Esophagus squamous epithelium (tissue), 5 donors: ENCODE data around the gene STXBP4. TPM values are rescaled to one million over a fixed set of nuclear protein-coding genes. Genes with fewer than 3 reads are reported as not detected.

Experiments used
- DNase-seq: peaks from one replicate; lab custom pipeline; 2025; lab: John Stamatoyannopoulos, UW
- H3K27ac ChIP-seq, 4 donors: fragments of 200-600 bp; sonication (generic); one replicate each; pipeline ENCODE4 v1.5.1; 2016 to 2019; ENCODE audit warnings: mild to moderate bottlenecking in 1 of 4
- H3K27me3 ChIP-seq, 4 donors: fragments of 200-600 bp; sonication (generic); 1 replicate in 3 of 4; 2 replicates in 1 of 4; pipeline versions ENCODE4 v1.5.1 to v1.6.0; 2017 to 2021; ENCODE audit warnings: antibody characterized with exemption in 1 of 4
- H3K36me3 ChIP-seq, 3 donors: fragments of 200-600 bp; sonication (generic); one replicate each; pipeline ENCODE4 v1.5.1; 2016 to 2019
- H3K4me1 ChIP-seq, 3 donors: fragments of 200-600 bp; sonication (generic); one replicate each; pipeline ENCODE4 v1.5.1; 2017 to 2019
- H3K4me3 ChIP-seq, 4 donors: fragments of 200-600 bp; sonication (generic); 1 replicate in 3 of 4; 2 replicates in 1 of 4; pipeline ENCODE4 v1.5.1; 2016 to 2019; ENCODE audit warnings: mild to moderate bottlenecking in 2 of 4, moderate library complexity in 1 of 4
- H3K9me3 ChIP-seq, 3 donors: fragments of 200-600 bp; sonication (generic); one replicate each; pipeline ENCODE4 v1.5.1; 2016 to 2019
- POLR2A ChIP-seq, 4 donors: fragments of 450-650 bp; IDR thresholded peaks; one replicate each; pipeline ENCODE4 v1.6.1; 2017; ENCODE audit warnings: antibody characterized with exemption in 4 of 4, mild to moderate bottlenecking in 4 of 4, moderate library complexity in 3 of 4
- WGBS, 2 donors: methylation state at CpG; one replicate each; pipeline ENCODE4 v1.1.5; 2018; 5-methylcytosine and 5-hydroxymethylcytosine counted together
- intact Hi-C: fragments of 100-400 bp; cut with DNase I; formaldehyde crosslinking; loops from one replicate; pipeline ENCODE4 v1.15.0; 2022
- total RNA-seq, 4 donors: library from RNA; depleted of rRNA; stranded (reverse); fragments of >200 nt; gene quantifications; one replicate each; pipeline ENCODE4 v1.1.0, GENCODE V29; 2016
- TF ChIP-seq, protein P1 (sequence below), 6 experiments: fragments of 450-650 bp in 4 of 6; fragments of 200-600 bp in 2 of 6; sonication (generic) in 2 of 6; IDR thresholded peaks; one replicate each; pipeline ENCODE4 v1.5.1; 2016 to 2019; ENCODE audit warnings: antibody characterized with exemption in 6 of 6, mild to moderate bottlenecking in 4 of 6, moderate library complexity in 4 of 6
- donor health status: DM: yes; HTN: yes; CAD: no.

The STXBP4 gene
- total RNA-seq, 4 donors from 2014 or later: 0.61 to 23.5 (median 13.3) TPM

DNA sequence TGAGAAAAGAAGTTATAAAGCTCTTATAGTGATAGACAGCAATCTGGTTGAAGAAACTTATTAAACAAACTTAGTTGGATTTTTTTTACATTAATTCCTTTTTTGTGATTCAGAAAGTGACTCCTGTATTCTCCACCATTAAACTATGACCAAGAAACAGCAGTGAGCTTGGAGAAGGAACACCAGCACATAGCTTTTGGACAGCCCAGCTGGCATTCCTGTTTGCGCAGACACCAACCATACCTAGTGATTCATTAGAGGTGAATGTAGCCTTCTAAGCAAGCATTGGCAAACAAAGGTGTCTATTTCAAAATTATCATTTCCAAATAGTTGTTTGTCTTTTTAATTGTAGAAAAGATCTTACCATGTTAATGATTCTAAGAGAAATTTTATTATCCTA, 94.4 kb downstream of the STXBP4 start:
- no peak overlapping the region for H3K27ac ChIP-seq
- no peaks in the 10 kb centered on the region for H3K9me3 ChIP-seq
- H3K4me1 ChIP-seq: peaks cover 0 to 38% (median 7%) of the 10 kb centered on the region in 3 donors
- no peak for DNase-seq
- 47 to 63% methylated on average over 1 of the region's 1 CpG for WGBS, 2 donors
- H3K4me3 ChIP-seq: no peak overlapping the region
- H3K36me3 ChIP-seq: no peaks in the 10 kb centered on the region
- TF ChIP-seq, protein P1, sequence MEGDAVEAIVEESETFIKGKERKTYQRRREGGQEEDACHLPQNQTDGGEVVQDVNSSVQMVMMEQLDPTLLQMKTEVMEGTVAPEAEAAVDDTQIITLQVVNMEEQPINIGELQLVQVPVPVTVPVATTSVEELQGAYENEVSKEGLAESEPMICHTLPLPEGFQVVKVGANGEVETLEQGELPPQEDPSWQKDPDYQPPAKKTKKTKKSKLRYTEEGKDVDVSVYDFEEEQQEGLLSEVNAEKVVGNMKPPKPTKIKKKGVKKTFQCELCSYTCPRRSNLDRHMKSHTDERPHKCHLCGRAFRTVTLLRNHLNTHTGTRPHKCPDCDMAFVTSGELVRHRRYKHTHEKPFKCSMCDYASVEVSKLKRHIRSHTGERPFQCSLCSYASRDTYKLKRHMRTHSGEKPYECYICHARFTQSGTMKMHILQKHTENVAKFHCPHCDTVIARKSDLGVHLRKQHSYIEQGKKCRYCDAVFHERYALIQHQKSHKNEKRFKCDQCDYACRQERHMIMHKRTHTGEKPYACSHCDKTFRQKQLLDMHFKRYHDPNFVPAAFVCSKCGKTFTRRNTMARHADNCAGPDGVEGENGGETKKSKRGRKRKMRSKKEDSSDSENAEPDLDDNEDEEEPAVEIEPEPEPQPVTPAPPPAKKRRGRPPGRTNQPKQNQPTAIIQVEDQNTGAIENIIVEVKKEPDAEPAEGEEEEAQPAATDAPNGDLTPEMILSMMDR (IDR thresholded peaks at IDR 0.05): no peak
- no peak for TF ChIP-seq POLR2A (IDR thresholded peaks at IDR 0.05)
- intact Hi-C loops: no loop called here
- no peaks in the 10 kb centered on the region for H3K27me3 ChIP-seq

DNA sequence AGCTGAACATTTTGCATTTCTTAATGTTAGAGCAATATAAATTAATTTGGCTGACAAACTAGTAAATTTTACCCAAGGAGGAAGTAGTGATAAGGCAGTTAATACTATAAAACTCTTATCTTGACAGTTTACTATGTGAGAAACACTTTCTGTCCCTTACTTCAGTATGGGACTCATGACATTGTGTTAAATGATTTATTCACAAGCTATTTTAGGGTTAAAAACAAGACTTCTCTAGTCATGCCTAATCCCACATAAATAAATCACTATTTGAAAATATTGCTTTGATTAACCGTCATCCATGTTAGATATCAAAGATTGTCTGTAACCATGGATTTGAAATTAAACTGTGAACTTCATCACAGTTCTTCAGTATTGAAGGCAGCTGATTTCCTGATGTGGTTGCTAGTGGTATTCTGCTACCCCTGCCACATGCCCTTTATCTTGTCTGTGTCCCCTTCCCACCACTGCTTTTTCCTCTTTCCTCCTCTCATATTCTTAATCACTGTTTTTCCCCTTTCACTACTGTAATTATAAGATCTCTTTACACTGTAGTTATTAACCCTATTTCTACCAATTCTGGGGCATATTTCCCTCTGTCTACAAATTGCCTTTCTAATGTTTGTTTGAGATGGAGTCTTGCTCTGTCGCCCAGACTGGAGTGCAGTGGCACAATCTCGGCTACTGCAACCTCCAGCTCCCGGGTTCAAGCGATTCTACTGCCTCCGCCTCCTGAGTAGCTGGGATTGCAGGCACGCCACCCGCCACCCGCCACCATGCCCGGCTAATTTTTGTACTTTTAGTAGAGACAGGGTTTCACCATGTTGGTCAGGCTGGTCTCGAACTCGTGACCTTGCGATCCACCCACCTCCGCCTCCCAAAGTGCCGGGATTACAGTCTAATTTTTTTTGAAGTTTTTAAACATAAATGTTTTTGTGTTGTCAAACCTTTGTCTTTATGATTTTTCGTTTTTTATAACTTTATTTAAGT, 95.6 kb downstream of the STXBP4 start:
- intact Hi-C loops: no loop called here
- no peak for DNase-seq
- Histone ChIP-seq H3K36me3 (no peaks in the 10 kb centered on the region), H3K9me3 (no peaks in the 10 kb centered on the region), H3K27ac (no peak overlapping the region), H3K4me1 (peaks cover 0 to 35% (median 7%) of the 10 kb centered on the region in 3 donors), H3K27me3 (no peaks in the 10 kb centered on the region), H3K4me3 (no peak overlapping the region)
- TF ChIP-seq, protein P1 (IDR thresholded peaks at IDR 0.05): no peak
- no peak for TF ChIP-seq POLR2A (IDR thresholded peaks at IDR 0.05)
- 89 to 91% methylated on average over 16 of the region's 16 CpGs for WGBS, 2 donors

DNA sequence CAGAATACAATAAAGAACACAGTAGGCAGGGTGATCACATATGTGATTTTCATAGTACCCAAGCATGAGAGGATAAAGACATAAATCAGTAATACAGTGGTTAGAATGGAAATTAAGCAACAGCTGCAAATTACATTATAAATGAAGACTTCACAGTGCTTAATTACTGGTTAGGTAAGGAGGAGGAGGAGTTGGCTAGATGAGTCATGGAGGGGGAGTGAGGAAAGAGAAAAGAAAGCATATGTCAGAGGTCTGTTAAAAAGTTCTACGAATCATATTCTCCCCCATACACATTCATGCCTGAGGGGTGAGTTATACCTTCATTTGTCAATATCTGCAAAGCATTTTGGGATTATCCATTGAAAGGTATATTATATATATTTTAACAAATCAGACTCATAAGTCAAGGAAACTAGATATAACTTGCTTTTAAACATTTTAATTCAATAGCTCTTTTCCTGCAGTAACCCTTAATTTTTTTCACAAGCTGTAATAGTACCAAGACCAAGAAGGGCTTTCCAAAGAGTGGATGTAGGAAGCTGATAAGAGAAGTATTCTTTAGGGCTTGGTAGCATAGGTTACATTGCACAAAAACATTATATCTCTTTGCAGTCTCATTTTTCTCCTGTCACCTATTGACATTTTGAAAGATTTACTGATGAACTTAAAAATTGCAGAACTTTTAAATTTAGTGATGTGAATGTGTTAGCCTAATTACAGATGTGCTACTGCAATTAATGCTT, 99.3 kb downstream of the STXBP4 start:
- peaks cover 0 to 8% (median 0%) of the 10 kb centered on the region in 3 donors for H3K4me1 ChIP-seq
- intact Hi-C loops: no loop called here
- no peak overlapping the region for H3K27ac ChIP-seq
- WGBS, 2 donors: 13 to 41% methylated on average over 1 of the region's 1 CpG
- H3K4me3 ChIP-seq: no peak overlapping the region
- no peak for DNase-seq
- H3K36me3 ChIP-seq: no peaks in the 10 kb centered on the region
- no peak for TF ChIP-seq POLR2A (IDR thresholded peaks at IDR 0.05)
- TF ChIP-seq, protein P1 (IDR thresholded peaks at IDR 0.05): no peak
- H3K9me3 ChIP-seq: no peaks in the 10 kb centered on the region
- H3K27me3 ChIP-seq: no peaks in the 10 kb centered on the region

DNA sequence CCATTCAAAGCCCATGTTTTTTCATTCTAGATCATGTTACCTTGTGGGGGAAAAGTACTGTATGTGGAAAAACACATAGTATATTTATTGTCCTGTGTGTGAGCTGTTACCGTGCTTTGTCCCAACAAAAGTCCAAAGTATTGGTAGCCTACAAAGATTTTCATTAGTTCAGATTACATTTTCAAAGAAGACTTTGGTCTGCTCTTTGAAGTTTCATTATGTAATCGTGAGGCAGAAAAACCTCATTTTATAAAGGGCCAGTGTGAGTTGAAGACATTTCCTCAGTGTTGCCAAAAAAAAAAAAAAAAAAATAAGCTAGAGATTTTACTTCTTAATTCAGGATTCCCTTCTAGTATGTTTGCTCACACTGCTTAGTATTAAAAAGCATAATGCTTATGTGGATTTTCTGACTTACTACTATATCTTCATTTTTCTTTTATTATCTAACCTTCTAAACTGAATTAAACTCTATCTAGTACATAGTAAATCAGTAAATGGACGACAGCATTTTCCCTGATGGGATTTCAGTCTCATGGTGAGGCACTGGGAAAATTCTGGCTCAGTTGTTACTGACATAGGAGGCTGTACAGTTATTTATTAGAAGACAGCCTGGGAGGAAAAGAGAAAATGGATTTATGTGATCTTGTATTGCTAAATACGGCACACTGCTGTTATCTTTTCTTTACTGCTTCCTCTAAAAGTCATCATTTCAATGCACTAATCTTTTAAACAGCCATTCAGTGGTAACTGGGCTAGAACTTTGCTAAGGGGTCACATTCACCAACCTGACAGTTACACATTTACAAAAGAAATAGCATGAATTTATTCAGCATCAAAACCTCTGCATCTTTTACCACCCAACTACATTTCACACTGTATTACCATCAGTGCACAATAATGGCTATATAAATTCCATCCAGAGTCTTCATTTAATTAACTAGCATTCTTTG, 100.6 kb downstream of the STXBP4 start:
- H3K27ac ChIP-seq: no peak overlapping the region
- H3K4me1 ChIP-seq: no peaks in the 10 kb centered on the region
- no peaks in the 10 kb centered on the region for H3K27me3 ChIP-seq
- TF ChIP-seq POLR2A (IDR thresholded peaks at IDR 0.05): no peak
- TF ChIP-seq, protein P1 (IDR thresholded peaks at IDR 0.05): no peak
- no peaks in the 10 kb centered on the region for H3K9me3 ChIP-seq
- DNase-seq: no peak
- intact Hi-C loops: no loop called here
- WGBS, 2 donors: 63 to 67% methylated on average over 4 of the region's 4 CpGs
- H3K36me3 ChIP-seq: no peaks in the 10 kb centered on the region
- no peak overlapping the region for H3K4me3 ChIP-seq
